Measurements from ENCODE around the gene FERMT3. TPM values are rescaled to one million over a fixed set of nuclear protein-coding genes. Genes with fewer than 3 reads are reported as not detected.

The FERMT3 gene
- total RNA-seq, 4 donors from 2014 or later, result 2.8 to 10.4 (median 6.1) TPM

GRCh38 chr11:64163951-64164350, 42.6 kb upstream of the FERMT3 start:
- no peak for ATAC-seq
- no peaks in the 10 kb centered on the region for H3K9me3 ChIP-seq
- no peaks in the 10 kb centered on the region for H3K27me3 ChIP-seq
- H3K4me3 ChIP-seq, result peak overlapping the region; percentile 44 to 84 (median 77)
- H3K4me1 ChIP-seq, result peaks cover 22 to 35% of the 10 kb centered on the region in 2 donors
- peak overlapping the region; percentile 94 to 98 (median 97) for H3K27ac ChIP-seq
- no peak for DNase-seq
- no peaks in the 10 kb centered on the region for H3K36me3 ChIP-seq
- intact Hi-C loops (cut with DNase I; ENCODE audit: low total_unique reads), result no loop called here
- TF ChIP-seq POLR2A (IDR thresholded peaks at IDR 0.05) (no peak), CTCF (IDR thresholded peaks at IDR 0.05 in 4 of 5, conservative IDR thresholded peaks at IDR 0.05 in 1 of 5) (no peak)
- in situ Hi-C loops (cut with MboI; ENCODE audit: low sequenced_read_pairs in 4 of 4), result loop anchor here in 1 of 4 donors (25.0 kb wide), 1 partner anchor 327 kb away; the partner anchor contains the start of gene MARK2

- in situ Hi-C loops (cut with MboI; ENCODE audit: low sequenced_read_pairs in 4 of 4), result loop anchor here in 1 of 4 donors (25.0 kb wide), 1 partner anchor 327 kb away; the partner anchor contains the start of gene MARK2
- intact Hi-C loops (cut with DNase I; ENCODE audit: low total_unique reads), result loop anchor here (5.0 kb wide), 1 partner anchor 63 kb away; the partner anchor contains the start of genes NUDT22 and TRPT1
These were observed 41.9 kb upstream of the FERMT3 start for GRCh38 chr11:64164392-64165312.

GRCh38 chr11:64165481-64165841, 41.1 kb upstream of the FERMT3 start:
- in situ Hi-C loops (cut with MboI; ENCODE audit: low sequenced_read_pairs in 4 of 4) (loop anchor here in 1 of 4 donors (25.0 kb wide), 1 partner anchor 328 kb away; the partner anchor contains the start of gene MARK2), intact Hi-C loops (cut with DNase I; ENCODE audit: low total_unique reads) (loop anchor here (5.0 kb wide), 1 partner anchor 62 kb away; the partner anchor contains the start of genes NUDT22 and TRPT1)
- ATAC-seq (peak; percentile 13 to 20), DNase-seq (peak in 1 of 2 donors; percentile 29)
- no peak for TF ChIP-seq CTCF (IDR thresholded peaks at IDR 0.05 in 4 of 5, conservative IDR thresholded peaks at IDR 0.05 in 1 of 5)
- no peak for TF ChIP-seq POLR2A (IDR thresholded peaks at IDR 0.05)
- peak overlapping the region; percentile 58 to 84 (median 77) for H3K4me3 ChIP-seq
- H3K36me3 ChIP-seq, result no peaks in the 10 kb centered on the region
- H3K27ac ChIP-seq, result peak overlapping the region; percentile 94 to 98 (median 97)
- no peaks in the 10 kb centered on the region for H3K9me3 ChIP-seq
- peaks cover 22 to 29% of the 10 kb centered on the region in 2 donors for H3K4me1 ChIP-seq
- H3K27me3 ChIP-seq, result no peaks in the 10 kb centered on the region

More at GRCh38 chr11:64164392-64165312, 41.9 kb upstream of the FERMT3 start:
- peak overlapping the region; percentile 58 to 84 (median 77) for H3K4me3 ChIP-seq
- ATAC-seq (peak; percentile 78 to 83), DNase-seq (peak; percentile 83 to 93)
- H3K9me3 ChIP-seq, result no peaks in the 10 kb centered on the region
- no peaks in the 10 kb centered on the region for H3K36me3 ChIP-seq
- no peaks in the 10 kb centered on the region for H3K27me3 ChIP-seq
- H3K4me1 ChIP-seq, result peaks cover 22 to 34% of the 10 kb centered on the region in 2 donors
- TF ChIP-seq CTCF (IDR thresholded peaks at IDR 0.05 in 4 of 5, conservative IDR thresholded peaks at IDR 0.05 in 1 of 5), result no peak
- peak; percentile 79 to 87 for TF ChIP-seq POLR2A (IDR thresholded peaks at IDR 0.05)
- H3K27ac ChIP-seq, result peak overlapping the region; percentile 94 to 98 (median 97)

GRCh38 chr11:64165842-64166635, 40.5 kb upstream of the FERMT3 start, which contains the start of gene MACROD1:
Gene MACROD1, minus strand, starts transcription at chr11:64166113. Its CDS starts 119 bp downstream, at chr11:64165994.
- intact Hi-C loops (cut with DNase I; ENCODE audit: low total_unique reads), result loop anchor here (2.0 to 5.0 kb wide), 2 partner anchors 15 to 61 kb away; partner anchors contain the start of genes NUDT22 and TRPT1
- TF ChIP-seq CTCF (IDR thresholded peaks at IDR 0.05 in 4 of 5, conservative IDR thresholded peaks at IDR 0.05 in 1 of 5), result peak in 2 of 5 experiments; percentile 9 to 11
- TF ChIP-seq POLR2A (IDR thresholded peaks at IDR 0.05), result peak; percentile 96 to 98
- Histone ChIP-seq H3K27me3 (no peaks in the 10 kb centered on the region), H3K4me3 (peak within 1 kb of the TSS; percentile 58 to 84 (median 77)), H3K4me1 (peaks cover 22 to 29% of the 10 kb centered on the region in 2 donors), H3K36me3 (no peaks in the 10 kb centered on the region), H3K9me3 (no peaks in the 10 kb centered on the region), H3K27ac (peak within 1 kb of the TSS; percentile 94 to 98 (median 97))
- peak; percentile 92 to 95 for DNase-seq
- ATAC-seq, result peak; percentile 64 to 65
- in situ Hi-C loops (cut with MboI; ENCODE audit: low sequenced_read_pairs in 4 of 4), result loop anchor here in 1 of 4 donors (25.0 kb wide), 1 partner anchor 329 kb away; the partner anchor contains the start of gene MARK2

Data from gastrocnemius medialis (tissue), 4 donors.